Thyroid gland (tissue), 4 donors: ENCODE data around the gene GRM8.

Source experiments
- CTCF ChIP-seq, 6 experiments: fragments of 200-600 bp in 3 of 6; fragments of 450-650 bp in 3 of 6; sonication (generic) in 3 of 6; IDR thresholded peaks; one replicate each; pipeline ENCODE4 v1.5.1; 2016 to 2019; ENCODE audit warnings: antibody characterized with exemption in 6 of 6, mild to moderate bottlenecking in 2 of 6, inconsistent platforms in 1 of 6, moderate library complexity in 1 of 6
- POLR2A ChIP-seq, 2 donors: fragments of 450-650 bp; IDR thresholded peaks; one replicate each; pipeline ENCODE4 v1.6.1; 2017; ENCODE audit warnings: antibody characterized with exemption in 2 of 2, mild to moderate bottlenecking in 2 of 2, moderate library complexity in 1 of 2

- TF ChIP-seq CTCF (IDR thresholded peaks at IDR 0.05), result no peak
- TF ChIP-seq POLR2A (IDR thresholded peaks at IDR 0.05), result no peak
These were observed 161.1 kb downstream of the GRM8 start for GRCh38 chr7:127091620-127092019.
